B cell (primary cell): ENCODE results near the gene KIF7. TPM values are rescaled to one million over a fixed set of nuclear protein-coding genes. Genes with fewer than 3 reads are reported as not detected.

ENCODE experiments used
- ATAC-seq: fragments of 200-7000 bp; cut with Tn5 transposase; one replicate; pipeline ENCODE4 v1.10.0; 2021; ENCODE audit warnings: low read depth, mild to moderate bottlenecking, moderate number of reproducible peaks, moderate library complexity
- CTCF ChIA-PET: fragments of 350-600 bp; sonication (Branson Sonifier 250); formaldehyde crosslinking; loops from one replicate; lab custom pipeline; 2021; ENCODE audit warnings: antibody characterized with exemption, inconsistent platforms; lab: Charles Lee
- POLR2A ChIA-PET: fragments of 350-600 bp; sonication (Branson Sonifier 250); formaldehyde crosslinking; loops from one replicate; lab custom pipeline; 2021; ENCODE audit warnings: antibody characterized with exemption; lab: Charles Lee
- DNase-seq: peaks from one replicate; pipeline ENCODE4 v3.0.0; 2013
- H2AFZ ChIP-seq: 2 replicates; pipeline ENCODE4 v1.6.1; 2012; ENCODE audit warnings: mild to moderate bottlenecking, low read depth, low read length; ENCODE audit not compliant: insufficient read depth, poor library complexity, severe bottlenecking
- H3K27ac ChIP-seq, 2 donors: 1 replicate in 1 of 2; 2 replicates in 1 of 2; pipeline ENCODE4 v1.5.1; 2012 to 2013; ENCODE audit warnings: low read length in 2 of 2, mild to moderate bottlenecking in 2 of 2, moderate library complexity in 1 of 2
- H3K27me3 ChIP-seq, 4 experiments: fragments of 200-600 bp in 1 of 4; sonication (generic) in 1 of 4; replicated peaks in 1 of 4; 1 replicate in 2 of 4; 2 replicates in 2 of 4; pipeline versions ENCODE4 v1.6.1 to v1.7.0; 2013 to 2016; ENCODE audit warnings: low read length in 3 of 4, mild to moderate bottlenecking in 2 of 4, mixed read lengths in 1 of 4, moderate library complexity in 1 of 4; ENCODE audit not compliant: insufficient read depth in 4 of 4, control insufficient read depth in 3 of 4; ENCODE audit errors: control extremely low read depth in 1 of 4
- H3K36me3 ChIP-seq, 2 experiments: replicated peaks in 1 of 2; 1 replicate in 1 of 2; 2 replicates in 1 of 2; pipeline versions ENCODE4 v1.6.1 to v1.7.1; 2013; ENCODE audit warnings: low read length in 1 of 2; ENCODE audit not compliant: insufficient read depth in 2 of 2, control insufficient read depth in 1 of 2; ENCODE audit errors: control extremely low read depth in 1 of 2, extremely low read depth in 1 of 2
- H3K4me1 ChIP-seq, 2 donors: fragments of 200-600 bp in 1 of 2; sonication (generic) in 1 of 2; 1 replicate in 1 of 2; 2 replicates in 1 of 2; pipeline versions ENCODE4 v1.5.1 to v1.6.1; 2013 to 2017; ENCODE audit warnings: low read length in 2 of 2; ENCODE audit not compliant: control insufficient read depth in 2 of 2, insufficient read depth in 2 of 2
- H3K4me2 ChIP-seq: replicated peaks from 2 replicates; pipeline ENCODE3; 2012; ENCODE audit warnings: mild to moderate bottlenecking, low read depth, low read length; ENCODE audit not compliant: poor library complexity, severe bottlenecking
- H3K4me3 ChIP-seq, 5 experiments: fragments of 200-600 bp in 1 of 5; sonication (generic) in 1 of 5; 1 replicate in 3 of 5; 2 replicates in 2 of 5; pipeline versions ENCODE4 v1.5.1 to v1.7.0; 2011 to 2016; ENCODE audit warnings: low read length in 4 of 5, mild to moderate bottlenecking in 4 of 5, low read depth in 2 of 5, control low read depth in 1 of 5, moderate library complexity in 1 of 5; ENCODE audit not compliant: insufficient read depth in 1 of 5; ENCODE audit errors: control extremely low read depth in 1 of 5, extremely low read depth in 1 of 5
- H3K79me2 ChIP-seq: fragments of 200-600 bp; sonication (generic); one replicate; pipeline ENCODE4 v1.6.0; 2016; ENCODE audit warnings: low read length; ENCODE audit not compliant: control insufficient read depth, insufficient read depth
- H3K9ac ChIP-seq: fragments of 200-600 bp; sonication (generic); 2 replicates; pipeline ENCODE4 v1.6.1; 2017; ENCODE audit warnings: mild to moderate bottlenecking, low read length, moderate library complexity
- H3K9me3 ChIP-seq, 3 donors: one replicate each; pipeline versions ENCODE4 v1.6.1 to v1.7.1; 2013; ENCODE audit warnings: low read length in 2 of 3; ENCODE audit not compliant: control insufficient read depth in 2 of 3, insufficient read depth in 1 of 3; ENCODE audit errors: control extremely low read depth in 1 of 3
- H4K20me1 ChIP-seq: 2 replicates; pipeline ENCODE4 v1.6.0; 2012; ENCODE audit warnings: mild to moderate bottlenecking, low read length; ENCODE audit not compliant: insufficient read depth, control insufficient read depth, poor library complexity, severe bottlenecking
- H3K27ac Mint-ChIP-seq: one replicate; pipeline ENCODE4 v1.8.0; 2021; ENCODE audit warnings: mixed read lengths
- H3K27me3 Mint-ChIP-seq: one replicate; pipeline ENCODE4 v1.8.0; 2021; ENCODE audit warnings: mixed read lengths
- H3K4me1 Mint-ChIP-seq: one replicate; pipeline ENCODE4 v1.8.0; 2021; ENCODE audit warnings: mixed read lengths
- H3K4me3 Mint-ChIP-seq: one replicate; pipeline ENCODE4 v1.8.0; 2021; ENCODE audit warnings: mixed read lengths
- H3K9me3 Mint-ChIP-seq: one replicate; pipeline ENCODE4 v1.8.0; 2022; ENCODE audit warnings: mixed read lengths; ENCODE audit not compliant: insufficient read depth
- CTCF ChIP-seq: fragments of 200-600 bp; IDR thresholded peaks from one replicate; pipeline ENCODE4 v1.8.0; 2022; ENCODE audit warnings: antibody characterized with exemption, mild to moderate bottlenecking
- EZH2 ChIP-seq: IDR thresholded peaks from 2 replicates; pipeline ENCODE4 v1.6.1; 2012; ENCODE audit warnings: borderline replicate concordance, low read depth, mild to moderate bottlenecking, moderate library complexity, low read length; ENCODE audit not compliant: insufficient read depth, poor library complexity, severe bottlenecking
- WGBS: methylation state at CpG from one replicate; pipeline ENCODE4 v1.1.5; 2013; ENCODE audit warnings: missing lambda C conversion rate; ENCODE audit not compliant: insufficient coverage; 5-methylcytosine and 5-hydroxymethylcytosine counted together
- intact Hi-C: fragments of 100-400 bp; cut with micrococcal nuclease; formaldehyde crosslinking; loops from one replicate; pipeline ENCODE4 v1.10.0; 2022
- polyA plus RNA-seq: library from polyadenylated mRNA; depleted of rRNA; stranded (reverse); fragments of >200 nt; gene quantifications from 2 replicates; pipeline ENCODE4 v1.2.3, GENCODE V29; 2012
- total RNA-seq, 2 donors: library from RNA; stranded (reverse); fragments of 120-200 nt in 1 of 2; gene quantifications; 1 replicate in 1 of 2; 2 replicates in 1 of 2; pipeline versions ENCODE4 v1.2.3 to v1.2.4, GENCODE V29; 2013 to 2022

The KIF7 gene
- total and polyA plus RNA-seq, 2 donors (not counting 1 experiment from before 2014, with no cell fraction given): not detected

- peaks cover 10% of the 10 kb centered on the region in 2 donors for H3K4me1 ChIP-seq
- no peak overlapping the region for H3K27ac ChIP-seq
- Mint-ChIP-seq H3K4me1 (peaks cover 13% of the 10 kb centered on the region), H3K4me3 (no peak overlapping the region), H3K27ac (no peak overlapping the region), H3K9me3 (no peaks in the 10 kb centered on the region), H3K27me3 (peaks cover 31% of the 10 kb centered on the region)
- no peaks in the 10 kb centered on the region for H3K36me3 ChIP-seq
- no peak overlapping the region for H2AFZ ChIP-seq
- no peak overlapping the region for H3K4me2 ChIP-seq
- no peaks in the 10 kb centered on the region for H4K20me1 ChIP-seq
- H3K79me2 ChIP-seq: no peaks in the 10 kb centered on the region
- no peak for ATAC-seq
- no peak for DNase-seq
- H3K27me3 ChIP-seq: peaks cover 0 to 28% (median 17%) of the 10 kb centered on the region in 4 experiments
- no peak overlapping the region for H3K4me3 ChIP-seq
- no peak overlapping the region for H3K9ac ChIP-seq
- CTCF ChIA-PET: no interaction called here
- POLR2A ChIA-PET: no interaction called here
- peaks cover 0 to 16% (median 0%) of the 10 kb centered on the region in 3 donors for H3K9me3 ChIP-seq
- 84% methylated on average over 6 of the region's 7 CpGs for WGBS
- no peak for TF ChIP-seq EZH2
- no peak for TF ChIP-seq CTCF
- intact Hi-C loops: no loop called here
Measured at GRCh38 chr15:89652131-89652530, 3.1 kb downstream of the KIF7 start.

DNA sequence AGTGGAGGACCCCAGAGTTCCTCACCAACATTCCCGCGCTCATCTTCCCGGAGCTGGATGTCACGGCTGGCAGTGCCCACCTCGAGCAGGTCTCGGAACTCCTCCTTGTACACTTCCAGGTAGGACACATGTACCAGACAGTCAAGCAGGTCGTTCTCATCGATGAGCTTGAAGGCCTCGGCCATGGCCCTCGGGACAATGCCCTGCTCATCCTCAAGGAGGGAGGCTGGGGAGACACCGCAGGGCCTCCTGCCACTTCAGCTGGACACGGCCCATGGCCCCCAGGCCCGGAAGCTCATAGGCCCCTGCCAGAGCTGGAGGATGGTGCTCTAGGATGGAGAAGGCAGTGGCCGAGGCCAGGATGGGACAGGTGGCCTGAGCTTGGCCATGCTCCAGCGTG is 5.6 kb downstream of the KIF7 start:
- Histone ChIP-seq H3K9ac (no peak overlapping the region), H3K4me2 (no peak overlapping the region), H3K4me1 (peaks cover 4 to 5% of the 10 kb centered on the region in 2 donors), H3K4me3 (no peak overlapping the region), H4K20me1 (no peaks in the 10 kb centered on the region), H3K9me3 (peaks cover 0 to 21% (median 0%) of the 10 kb centered on the region in 3 donors), H3K27me3 (peaks cover 0 to 12% (median 5%) of the 10 kb centered on the region in 4 experiments), H2AFZ (no peak overlapping the region), H3K79me2 (no peaks in the 10 kb centered on the region), H3K27ac (no peak overlapping the region), H3K36me3 (no peaks in the 10 kb centered on the region)
- Mint-ChIP-seq H3K27me3 (peaks cover 14% of the 10 kb centered on the region), H3K4me3 (no peak overlapping the region), H3K27ac (no peak overlapping the region), H3K4me1 (peaks cover 9% of the 10 kb centered on the region), H3K9me3 (no peaks in the 10 kb centered on the region)
- ChIA-PET POLR2A (no interaction called here), CTCF (no interaction called here)
- TF ChIP-seq EZH2 (no peak), CTCF (no peak)
- intact Hi-C loops: no loop called here
- DNase-seq: no peak
- ATAC-seq: no peak
- 96% methylated on average over 10 of the region's 15 CpGs for WGBS
